ENCODE measurements around the gene SH2D2A.

DNA sequence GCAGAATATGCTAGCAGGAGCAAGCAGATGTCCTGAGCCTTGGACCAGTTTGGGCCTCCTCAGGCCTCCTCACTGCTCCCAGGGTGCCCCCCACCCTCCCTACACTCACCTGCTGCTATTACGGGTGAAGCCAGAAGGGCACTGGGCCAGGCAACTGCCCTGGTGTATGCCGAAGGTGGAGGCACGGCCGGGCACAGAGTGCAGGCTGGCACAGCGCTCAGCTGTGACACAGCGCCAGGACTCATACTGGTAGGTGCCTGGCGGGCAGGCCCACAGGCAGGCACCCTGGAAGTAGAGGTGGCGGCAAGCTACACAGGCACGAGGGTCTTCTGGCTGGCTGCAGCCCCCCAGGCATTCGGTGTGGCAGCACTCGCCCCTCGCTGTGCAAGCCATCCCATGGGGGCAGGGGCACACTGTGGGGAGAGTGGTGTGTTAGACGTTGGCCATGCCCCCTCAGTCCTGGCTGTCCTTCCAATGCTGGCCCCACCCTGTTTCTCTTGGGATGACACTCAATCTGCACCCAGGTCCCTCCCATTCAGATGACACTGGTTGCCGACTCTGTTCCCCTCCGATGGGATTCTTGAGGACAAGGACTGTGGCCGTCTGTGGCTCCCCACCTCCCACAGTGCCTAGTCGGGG, 35.2 kb upstream of the SH2D2A start:
- TF ChIP-seq, protein P1, sequence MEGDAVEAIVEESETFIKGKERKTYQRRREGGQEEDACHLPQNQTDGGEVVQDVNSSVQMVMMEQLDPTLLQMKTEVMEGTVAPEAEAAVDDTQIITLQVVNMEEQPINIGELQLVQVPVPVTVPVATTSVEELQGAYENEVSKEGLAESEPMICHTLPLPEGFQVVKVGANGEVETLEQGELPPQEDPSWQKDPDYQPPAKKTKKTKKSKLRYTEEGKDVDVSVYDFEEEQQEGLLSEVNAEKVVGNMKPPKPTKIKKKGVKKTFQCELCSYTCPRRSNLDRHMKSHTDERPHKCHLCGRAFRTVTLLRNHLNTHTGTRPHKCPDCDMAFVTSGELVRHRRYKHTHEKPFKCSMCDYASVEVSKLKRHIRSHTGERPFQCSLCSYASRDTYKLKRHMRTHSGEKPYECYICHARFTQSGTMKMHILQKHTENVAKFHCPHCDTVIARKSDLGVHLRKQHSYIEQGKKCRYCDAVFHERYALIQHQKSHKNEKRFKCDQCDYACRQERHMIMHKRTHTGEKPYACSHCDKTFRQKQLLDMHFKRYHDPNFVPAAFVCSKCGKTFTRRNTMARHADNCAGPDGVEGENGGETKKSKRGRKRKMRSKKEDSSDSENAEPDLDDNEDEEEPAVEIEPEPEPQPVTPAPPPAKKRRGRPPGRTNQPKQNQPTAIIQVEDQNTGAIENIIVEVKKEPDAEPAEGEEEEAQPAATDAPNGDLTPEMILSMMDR (IDR thresholded peaks at IDR 0.05; ENCODE audit: insufficient read depth, low read length): no peak
- TF ChIP-seq GABPA (IDR thresholded peaks at IDR 0.05; ENCODE audit: low read depth) (no peak), REST (IDR thresholded peaks at IDR 0.05; ENCODE audit: insufficient replicate concordance, low read depth) (no peak)
